Measurements from ENCODE around the gene COMP. TPM values are rescaled to one million over a fixed set of nuclear protein-coding genes. Genes with fewer than 3 reads are reported as not detected.

The COMP gene
- total RNA-seq, 1 donor from 2014 or later: not detected

DNA sequence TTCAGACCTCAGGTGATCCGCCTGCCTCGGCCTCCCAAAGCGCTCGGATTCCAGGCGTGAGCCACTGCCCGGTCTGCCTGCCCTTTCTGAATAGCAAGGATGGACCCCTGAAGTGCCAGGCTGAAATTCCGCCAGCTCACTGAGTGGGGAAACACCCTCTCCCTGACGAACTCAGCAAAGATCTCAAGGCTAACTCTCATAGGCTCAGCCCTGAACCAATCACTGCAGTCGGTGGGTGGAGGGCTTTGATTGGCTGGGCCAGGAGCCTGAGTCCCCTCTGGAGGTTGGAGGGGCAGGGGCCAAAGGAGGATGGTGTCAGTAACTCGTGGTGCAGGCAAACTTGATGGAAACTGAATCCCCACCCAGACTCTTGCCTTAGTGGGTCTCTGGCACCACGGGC, 11.2 kb upstream of the COMP start:
- H3K4me1 Mint-ChIP-seq (ENCODE audit: unreplicated experiment): no peaks in the 10 kb centered on the region
- no peaks in the 10 kb centered on the region for H3K9me3 Mint-ChIP-seq (ENCODE audit: unreplicated experiment)
- H3K4me3 Mint-ChIP-seq (ENCODE audit: unreplicated experiment): no peak overlapping the region
- H3K36me3 Mint-ChIP-seq (ENCODE audit: low read depth, unreplicated experiment): no peaks in the 10 kb centered on the region
- no peak overlapping the region for H3K27ac Mint-ChIP-seq (ENCODE audit: unreplicated experiment)
- DNase-seq (ENCODE audit: low spot score): no peak
- peaks cover 9% of the 10 kb centered on the region for H3K27me3 Mint-ChIP-seq (ENCODE audit: unreplicated experiment)
- TF ChIP-seq, protein P1, sequence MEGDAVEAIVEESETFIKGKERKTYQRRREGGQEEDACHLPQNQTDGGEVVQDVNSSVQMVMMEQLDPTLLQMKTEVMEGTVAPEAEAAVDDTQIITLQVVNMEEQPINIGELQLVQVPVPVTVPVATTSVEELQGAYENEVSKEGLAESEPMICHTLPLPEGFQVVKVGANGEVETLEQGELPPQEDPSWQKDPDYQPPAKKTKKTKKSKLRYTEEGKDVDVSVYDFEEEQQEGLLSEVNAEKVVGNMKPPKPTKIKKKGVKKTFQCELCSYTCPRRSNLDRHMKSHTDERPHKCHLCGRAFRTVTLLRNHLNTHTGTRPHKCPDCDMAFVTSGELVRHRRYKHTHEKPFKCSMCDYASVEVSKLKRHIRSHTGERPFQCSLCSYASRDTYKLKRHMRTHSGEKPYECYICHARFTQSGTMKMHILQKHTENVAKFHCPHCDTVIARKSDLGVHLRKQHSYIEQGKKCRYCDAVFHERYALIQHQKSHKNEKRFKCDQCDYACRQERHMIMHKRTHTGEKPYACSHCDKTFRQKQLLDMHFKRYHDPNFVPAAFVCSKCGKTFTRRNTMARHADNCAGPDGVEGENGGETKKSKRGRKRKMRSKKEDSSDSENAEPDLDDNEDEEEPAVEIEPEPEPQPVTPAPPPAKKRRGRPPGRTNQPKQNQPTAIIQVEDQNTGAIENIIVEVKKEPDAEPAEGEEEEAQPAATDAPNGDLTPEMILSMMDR (IDR thresholded peaks at IDR 0.05; ENCODE audit: unreplicated experiment): no peak

DNA sequence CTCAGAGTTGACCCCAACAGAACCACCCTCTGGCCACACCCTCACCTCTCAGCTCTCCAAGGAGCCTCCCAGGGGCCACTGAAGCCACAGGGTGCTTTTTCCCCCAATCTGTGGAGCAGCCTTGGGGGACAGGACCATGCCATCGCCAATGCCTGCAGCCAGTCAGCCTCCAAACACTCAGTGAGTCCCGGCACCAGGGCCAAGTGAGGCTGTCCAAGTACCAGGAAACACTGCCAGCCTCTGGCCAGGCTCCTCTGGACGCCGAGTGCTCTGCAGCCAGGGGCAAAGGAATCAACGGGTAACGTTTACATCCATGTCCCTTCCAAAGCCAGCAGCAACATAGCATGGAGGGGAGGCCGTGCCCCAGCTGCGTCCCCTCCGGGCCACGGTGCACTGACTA, 9.5 kb upstream of the COMP start:
- H3K27ac Mint-ChIP-seq (ENCODE audit: unreplicated experiment): no peak overlapping the region
- DNase-seq (ENCODE audit: low spot score): no peak
- H3K27me3 Mint-ChIP-seq (ENCODE audit: unreplicated experiment): peaks cover 8% of the 10 kb centered on the region
- no peaks in the 10 kb centered on the region for H3K36me3 Mint-ChIP-seq (ENCODE audit: low read depth, unreplicated experiment)
- H3K9me3 Mint-ChIP-seq (ENCODE audit: unreplicated experiment): no peaks in the 10 kb centered on the region
- H3K4me3 Mint-ChIP-seq (ENCODE audit: unreplicated experiment): no peak overlapping the region
- TF ChIP-seq, protein P1 (IDR thresholded peaks at IDR 0.05; ENCODE audit: unreplicated experiment): no peak
- H3K4me1 Mint-ChIP-seq (ENCODE audit: unreplicated experiment): no peaks in the 10 kb centered on the region

- DNase-seq (ENCODE audit: low spot score): no peak
- H3K4me3 Mint-ChIP-seq (ENCODE audit: unreplicated experiment): no peak overlapping the region
- H3K27ac Mint-ChIP-seq (ENCODE audit: unreplicated experiment): no peak overlapping the region
- H3K36me3 Mint-ChIP-seq (ENCODE audit: low read depth, unreplicated experiment): no peaks in the 10 kb centered on the region
- no peaks in the 10 kb centered on the region for H3K4me1 Mint-ChIP-seq (ENCODE audit: unreplicated experiment)
- TF ChIP-seq, protein P1 (IDR thresholded peaks at IDR 0.05; ENCODE audit: unreplicated experiment): no peak
- H3K9me3 Mint-ChIP-seq (ENCODE audit: unreplicated experiment): no peaks in the 10 kb centered on the region
- peaks cover 8% of the 10 kb centered on the region for H3K27me3 Mint-ChIP-seq (ENCODE audit: unreplicated experiment)
Observed at GRCh38 chr19:18800079-18800478, 9.0 kb upstream of the COMP start.

- TF ChIP-seq, protein P1 (IDR thresholded peaks at IDR 0.05; ENCODE audit: unreplicated experiment): no peak
- Mint-ChIP-seq H3K27ac (ENCODE audit: unreplicated experiment) (no peak overlapping the region), H3K27me3 (ENCODE audit: unreplicated experiment) (peaks cover 8% of the 10 kb centered on the region), H3K36me3 (ENCODE audit: low read depth, unreplicated experiment) (no peaks in the 10 kb centered on the region), H3K9me3 (ENCODE audit: unreplicated experiment) (no peaks in the 10 kb centered on the region), H3K4me3 (ENCODE audit: unreplicated experiment) (no peak overlapping the region), H3K4me1 (ENCODE audit: unreplicated experiment) (no peaks in the 10 kb centered on the region)
- no peak for DNase-seq (ENCODE audit: low spot score)
Observed at GRCh38 chr19:18799389-18799970, 8.4 kb upstream of the COMP start.

- no peaks in the 10 kb centered on the region for H3K36me3 Mint-ChIP-seq (ENCODE audit: low read depth, unreplicated experiment)
- H3K9me3 Mint-ChIP-seq (ENCODE audit: unreplicated experiment): no peaks in the 10 kb centered on the region
- TF ChIP-seq, protein P1 (IDR thresholded peaks at IDR 0.05; ENCODE audit: unreplicated experiment): no peak
- H3K4me3 Mint-ChIP-seq (ENCODE audit: unreplicated experiment): no peak overlapping the region
- H3K27ac Mint-ChIP-seq (ENCODE audit: unreplicated experiment): no peak overlapping the region
- no peak for DNase-seq (ENCODE audit: low spot score)
- H3K27me3 Mint-ChIP-seq (ENCODE audit: unreplicated experiment): peaks cover 8% of the 10 kb centered on the region
- no peaks in the 10 kb centered on the region for H3K4me1 Mint-ChIP-seq (ENCODE audit: unreplicated experiment)
Observed at GRCh38 chr19:18798384-18799352, 7.6 kb upstream of the COMP start.
